SW 1271 (cell line): Measurements from ENCODE around the gene TTC5.
A peak's percentile ranks its signal among the peaks of the same experiment; 100 is the strongest.
"Not testable (repeated sequence)": the region's sequence is repeated elsewhere in the genome, so short reads cannot be mapped to it uniquely, and the experiment has no call there.

ENCODE experiments used
- DNase-seq, 2 experiments: peaks; one replicate each; lab custom pipeline; 2025; lab: John Stamatoyannopoulos, UW

Gene TTC5

GRCh38 chr14:20305265-20306078 lies at the start of gene TTC5:
TTC5 (minus strand) TSS chr14:20305951; CDS start chr14:20305937, 14 bp downstream.
- DNase-seq: peak; percentile 45 to 83

DNA sequence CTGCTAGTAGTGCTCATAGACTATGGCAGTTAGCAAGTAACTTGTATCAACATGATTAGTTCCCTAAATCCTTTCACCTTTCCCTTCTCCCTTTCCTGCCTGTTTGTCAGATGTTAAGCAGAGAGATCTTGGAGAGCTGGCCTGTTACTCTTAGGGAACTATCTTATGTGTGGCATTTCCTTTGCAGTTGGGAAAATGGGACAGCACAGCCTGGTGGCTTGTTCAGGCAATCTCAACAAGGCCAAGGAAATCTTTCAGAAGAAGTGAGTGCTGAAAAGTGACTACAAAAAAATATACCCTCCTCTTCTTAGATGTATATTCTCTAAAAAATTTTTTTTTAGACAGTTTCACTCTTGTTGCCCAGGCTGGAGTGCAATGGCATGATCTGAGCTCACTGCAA lies 45.1 kb upstream of the TTC5 start:
- DNase-seq: peak in 1 of 2 experiments; percentile 13

- DNase-seq: no peak
Measured at GRCh38 chr14:20350282-20350681, 44.5 kb upstream of the TTC5 start.

GRCh38 chr14:20347747-20348146 lies 42.0 kb upstream of the TTC5 start:
- no peak for DNase-seq

DNA sequence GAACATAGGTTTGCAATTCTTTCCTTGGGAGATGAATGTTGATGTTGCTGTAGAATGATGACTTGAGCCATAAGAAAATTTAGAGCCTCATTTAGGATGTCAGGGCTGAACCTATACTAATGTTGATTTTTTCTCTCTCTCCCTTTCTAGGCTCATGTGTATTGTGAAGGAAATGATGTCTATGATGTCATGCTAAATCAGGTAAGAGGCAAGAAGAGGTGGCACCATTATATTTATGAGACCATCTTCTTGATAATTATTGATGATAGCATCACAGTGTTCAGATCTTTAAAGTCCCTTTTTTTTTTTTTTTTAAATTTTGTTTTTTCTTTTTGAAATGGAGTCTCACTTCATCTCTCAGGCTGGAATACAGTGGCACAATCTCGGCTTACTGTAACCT lies 41.0 kb upstream of the TTC5 start:
- DNase-seq: no peak

DNA sequence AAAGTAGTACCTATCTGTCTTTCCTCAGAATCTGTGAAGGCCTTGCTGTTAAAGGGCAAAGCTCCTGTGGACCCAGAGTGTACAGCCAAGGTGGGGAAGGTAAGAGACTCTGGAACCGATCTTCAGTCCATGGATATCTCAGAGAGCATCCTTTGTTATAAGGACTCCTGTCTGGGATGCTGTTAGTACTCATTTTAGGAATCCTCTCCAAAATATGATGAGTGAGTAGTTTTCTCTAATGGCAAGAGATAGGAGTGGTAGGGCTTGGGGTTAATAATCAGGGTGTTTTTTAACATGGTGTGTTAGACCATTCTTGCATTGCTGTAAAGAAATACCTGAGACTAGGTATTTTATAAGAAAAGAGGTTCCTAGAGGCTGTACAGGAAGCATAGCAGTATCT lies 39.6 kb upstream of the TTC5 start:
- no peak for DNase-seq

GRCh38 chr14:20343862-20344220 lies 38.1 kb upstream of the TTC5 start:
- DNase-seq: peak in 1 of 2 experiments; percentile 45

DNA sequence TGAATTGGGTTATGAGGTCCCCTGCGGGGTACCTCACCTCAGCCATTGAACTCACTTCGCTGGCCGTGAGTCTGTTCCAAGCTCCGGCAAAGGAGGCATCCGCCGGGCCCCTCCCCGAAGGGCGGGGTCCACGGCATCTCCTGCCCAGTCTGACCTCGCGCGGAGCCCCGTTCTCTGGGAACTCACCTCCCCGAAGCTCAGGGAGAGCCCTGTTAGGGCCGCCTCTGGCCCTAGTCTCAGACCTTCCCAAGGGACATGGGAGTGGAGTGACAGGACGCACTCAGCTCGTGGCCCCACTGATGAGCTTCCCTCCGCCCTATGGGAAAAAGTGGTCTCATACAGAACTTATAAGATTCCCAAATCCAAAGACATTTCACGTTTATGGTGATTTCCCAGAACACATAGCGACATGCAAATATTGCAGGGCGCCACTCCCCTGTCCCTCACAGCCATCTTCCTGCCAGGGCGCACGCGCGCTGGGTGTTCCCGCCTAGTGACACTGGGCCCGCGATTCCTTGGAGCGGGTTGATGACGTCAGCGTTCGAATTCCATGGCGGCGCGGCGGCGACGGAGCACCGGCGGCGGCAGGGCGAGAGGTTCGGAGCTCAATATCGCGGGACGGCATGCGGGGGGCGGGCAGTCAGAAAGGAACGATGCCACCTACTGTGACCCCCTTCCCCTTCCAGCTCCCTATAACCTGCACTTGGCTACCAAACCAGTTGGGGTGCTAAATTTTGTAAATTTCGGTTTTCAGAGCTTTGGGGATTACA lies 37.5 kb upstream of the TTC5 start, which contains the start of gene PARP2:
TSS of gene PARP2 (plus strand) at position 544 of the 770 bp plus-strand sequence. CDS start at position 551, 7 bp downstream.
- DNase-seq: peak; percentile 100

DNA sequence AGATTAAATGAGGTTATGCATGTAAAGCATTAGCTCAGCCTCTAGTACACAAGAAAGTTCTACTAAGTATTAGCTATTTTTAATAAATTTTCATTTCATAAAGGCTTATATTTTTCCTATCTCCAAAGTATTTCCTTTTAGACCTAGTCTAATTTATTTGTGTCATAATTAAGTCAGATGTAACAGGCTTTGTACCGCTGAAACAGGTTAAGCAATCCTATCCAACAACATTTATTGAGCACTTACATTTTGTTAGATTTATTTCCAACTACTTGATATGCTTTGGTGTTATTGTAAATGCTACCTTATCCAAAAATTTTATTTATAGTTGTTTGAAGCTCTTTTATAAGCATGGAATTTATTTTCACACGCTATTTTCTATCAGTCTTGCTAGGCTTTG lies 35.9 kb upstream of the TTC5 start:
- no peak for DNase-seq

DNA sequence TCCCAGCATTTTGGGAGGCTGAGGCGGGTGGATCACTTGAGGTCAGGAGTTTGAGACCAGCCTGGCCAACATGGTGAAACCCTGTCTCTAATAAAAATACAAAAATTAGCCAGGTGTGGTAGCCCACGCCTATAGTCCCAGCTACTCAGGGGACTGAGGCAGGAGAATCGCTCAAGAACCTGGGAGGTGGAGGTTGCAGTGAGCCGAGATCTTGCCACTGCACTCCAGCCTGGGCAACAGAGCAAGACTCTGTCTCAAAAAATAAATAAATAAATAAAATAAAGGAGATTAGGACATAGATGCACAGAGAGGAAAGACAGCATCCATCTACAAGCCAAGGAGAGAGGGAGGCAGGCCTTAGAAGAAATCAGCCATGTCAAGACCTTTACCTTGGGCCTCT lies 35.3 kb upstream of the TTC5 start:
- DNase-seq: not testable (repeated sequence)

DNA sequence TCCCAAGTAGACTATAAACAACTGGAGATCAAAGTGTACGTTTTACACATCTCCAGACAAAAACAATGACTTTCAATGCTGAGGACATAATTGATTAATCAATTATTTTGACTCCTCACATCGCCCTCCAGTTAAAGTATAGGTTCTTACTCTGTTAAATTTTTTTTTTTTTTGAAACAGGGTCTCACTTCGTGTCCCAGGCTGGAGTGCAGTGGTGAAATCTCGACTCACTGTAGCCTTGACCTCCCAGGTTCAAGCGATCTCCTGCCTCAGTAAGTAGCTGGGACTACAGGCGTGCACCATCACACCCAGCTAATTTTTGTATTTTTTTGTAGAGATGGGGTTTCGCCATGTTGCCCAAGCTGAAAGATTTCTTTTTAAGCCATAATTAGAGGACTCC lies 28.3 kb upstream of the TTC5 start:
- no peak for DNase-seq

- DNase-seq: no peak
Measured at GRCh38 chr14:20333494-20333841, 27.7 kb upstream of the TTC5 start.

GRCh38 chr14:20332788-20333493 lies 27.2 kb upstream of the TTC5 start, which contains the start of gene CCNB1IP1:
CCNB1IP1 (minus strand) TSS chr14:20333279; CDS start chr14:20316523, 16,756 bp downstream.
- peak; percentile 23 to 87 for DNase-seq

GRCh38 chr14:20332431-20332787 lies 26.7 kb upstream of the TTC5 start:
- no peak for DNase-seq

GRCh38 chr14:20331053-20331613 lies 25.4 kb upstream of the TTC5 start:
- DNase-seq: no peak

DNA sequence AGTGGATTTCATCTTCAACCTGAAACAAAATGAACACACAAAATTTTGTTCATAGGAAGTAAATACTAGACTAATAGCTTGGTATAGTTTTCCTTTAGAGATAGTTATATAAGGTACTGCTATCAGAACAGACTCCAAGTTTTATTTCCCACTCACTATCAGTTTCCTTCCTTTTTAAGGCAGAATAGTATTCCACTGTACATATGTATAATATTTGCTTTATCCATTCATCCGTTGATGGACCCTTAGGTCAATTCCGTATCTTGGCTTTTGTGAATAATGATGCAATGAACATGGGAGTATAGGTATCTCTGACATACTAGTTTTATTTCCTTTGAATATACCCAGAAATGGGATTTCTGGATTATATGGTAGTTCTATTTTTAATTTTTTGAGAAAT lies 23.6 kb upstream of the TTC5 start:
- no peak for DNase-seq

- DNase-seq: no peak
Measured at GRCh38 chr14:20328705-20329104, 23.0 kb upstream of the TTC5 start.

GRCh38 chr14:20327005-20327869 lies 21.5 kb upstream of the TTC5 start:
- peak in 1 of 2 experiments; percentile 71 for DNase-seq

- DNase-seq: no peak
Measured at GRCh38 chr14:20317720-20318119, 12.0 kb upstream of the TTC5 start.

DNA sequence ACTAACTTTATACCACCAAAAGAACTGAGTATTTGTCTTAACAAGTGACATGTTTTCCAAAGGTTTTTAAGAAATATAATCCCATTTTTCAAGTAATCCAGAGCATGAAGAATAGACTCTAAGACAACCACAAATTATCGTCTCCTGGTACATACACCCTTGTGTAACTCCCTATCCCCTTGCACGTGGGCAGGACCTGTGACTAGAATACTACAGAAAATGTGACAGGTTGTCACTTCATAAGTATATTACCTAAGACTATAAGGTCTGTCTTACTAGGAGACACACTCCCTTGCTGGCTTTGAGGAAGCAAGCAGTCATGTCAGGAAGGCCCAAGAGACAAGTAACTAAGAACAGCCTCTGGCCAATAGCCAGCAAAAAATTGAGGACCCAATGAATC lies 8.3 kb upstream of the TTC5 start:
- no peak for DNase-seq

GRCh38 chr14:20306079-20306423 lies 300 bp upstream of the TTC5 start:
- no peak for DNase-seq
